LoVo (cell line): ENCODE data around the gene PAMR1.
A peak's percentile ranks its signal among the peaks of the same experiment; 100 is the strongest.

Source experiments
- DNase-seq: peaks from one replicate; pipeline ENCODE4 v3.0.0-alpha.2; 2016; ENCODE audit warnings: low spot score

The PAMR1 gene

GRCh38 chr11:35402751-35403660 lies 122.4 kb downstream of the PAMR1 start:
- DNase-seq: no peak

GRCh38 chr11:35398881-35399280 lies 126.5 kb downstream of the PAMR1 start:
- DNase-seq: no peak

- DNase-seq: no peak
Measured at GRCh38 chr11:35394941-35395340, 130.5 kb downstream of the PAMR1 start.

GRCh38 chr11:35393098-35393497 lies 132.3 kb downstream of the PAMR1 start:
- DNase-seq: no peak

GRCh38 chr11:35391922-35392688 lies 133.3 kb downstream of the PAMR1 start:
- peak; percentile 64 for DNase-seq

- peak; percentile 56 for DNase-seq
Measured at GRCh38 chr11:35390737-35391682, 134.4 kb downstream of the PAMR1 start.

- DNase-seq: no peak
Measured at GRCh38 chr11:35389897-35390465, 135.4 kb downstream of the PAMR1 start.

GRCh38 chr11:35389112-35389511 lies 136.3 kb downstream of the PAMR1 start:
- no peak for DNase-seq

- no peak for DNase-seq
Measured at GRCh38 chr11:35388061-35388460, 137.4 kb downstream of the PAMR1 start.

GRCh38 chr11:35387111-35387982 lies 138.1 kb downstream of the PAMR1 start:
- no peak for DNase-seq

- no peak for DNase-seq
Measured at GRCh38 chr11:35383953-35384352, 141.5 kb downstream of the PAMR1 start.
